HTERT RPE-1 (cell line): ENCODE data around the gene C22orf31.

ENCODE experiments used
- in situ Hi-C: fragments of 300-500 bp; cut with MboI; formaldehyde crosslinking; loops from 4 replicates; pipeline ENCODE4 v1.14.3; 2020; ENCODE audit warnings: low sequenced_read_pairs

C22orf31 gene

DNA sequence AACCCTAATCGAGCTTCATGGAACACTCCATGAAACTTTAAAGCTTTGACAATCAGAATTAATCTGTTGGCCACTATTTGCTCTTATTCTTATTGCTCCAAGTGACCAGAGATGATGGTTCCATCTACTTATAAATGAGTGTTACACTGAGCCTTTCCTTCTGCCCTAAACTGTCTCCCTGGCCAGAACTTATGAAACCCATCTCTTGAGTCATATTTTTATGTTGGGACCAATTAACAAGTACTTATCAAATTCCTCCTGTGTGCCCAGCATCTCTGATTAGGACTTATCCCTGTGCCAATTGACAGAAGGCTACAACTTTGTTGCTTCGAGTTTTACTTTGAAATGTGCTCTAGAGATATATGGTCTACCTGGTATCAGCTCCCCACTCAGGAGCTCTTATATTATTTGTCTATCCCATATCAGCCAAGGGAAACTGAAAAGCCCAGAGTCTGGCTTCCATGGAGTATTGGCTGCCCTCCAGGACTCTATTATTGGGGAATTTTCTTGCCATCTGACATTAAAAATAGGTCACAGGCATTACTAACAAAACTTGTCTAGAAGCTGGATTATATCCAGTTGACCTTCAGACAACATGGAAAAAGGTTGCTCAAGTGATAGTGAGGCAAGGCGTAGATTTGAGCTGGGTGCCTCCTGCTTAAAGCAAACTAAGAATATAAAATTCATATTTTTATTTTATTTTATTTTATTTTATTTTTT lies 20.0 kb upstream of the C22orf31 start:
- in situ Hi-C loops: no loop called here

DNA sequence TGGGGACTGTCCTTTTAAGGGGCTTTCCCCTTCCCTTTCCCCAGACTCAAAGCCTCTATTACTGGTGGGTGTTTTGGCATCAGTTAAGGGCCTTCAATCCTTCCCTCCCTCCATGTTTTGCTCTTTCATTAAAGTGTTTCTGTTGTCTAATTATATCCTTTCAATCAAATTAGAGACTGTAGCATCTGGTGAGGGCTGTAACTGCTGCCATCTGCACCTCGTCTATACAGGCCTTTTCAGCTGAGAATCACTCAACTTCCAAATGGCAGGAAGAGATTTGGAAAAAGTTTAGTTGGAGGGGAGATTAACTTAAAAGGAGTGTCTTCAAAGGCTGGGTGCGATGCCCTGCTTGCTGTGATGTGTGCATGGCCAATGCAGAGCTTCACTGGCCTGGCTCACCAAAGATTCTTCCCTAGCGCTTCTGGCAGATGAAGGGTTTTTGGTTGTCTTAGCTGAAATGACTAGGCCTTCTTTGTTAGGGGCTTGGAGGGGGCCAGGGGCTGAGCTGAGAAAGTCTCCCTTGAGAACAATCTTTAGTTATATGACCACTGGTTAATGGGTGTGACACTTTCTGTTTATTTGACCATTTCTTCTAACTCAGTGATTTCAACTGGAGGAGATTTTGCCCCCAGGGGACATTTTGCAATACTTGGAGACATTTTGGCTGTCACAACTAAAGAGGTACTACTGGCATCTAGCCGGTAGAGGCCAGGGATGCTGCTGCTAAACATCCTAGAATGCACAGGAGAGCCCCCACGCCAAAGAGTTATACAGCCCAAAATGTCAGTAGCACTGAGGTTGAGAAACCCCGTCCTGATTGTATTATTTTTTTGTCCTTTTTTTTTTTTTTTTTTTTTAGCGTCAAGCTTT lies 18.7 kb upstream of the C22orf31 start:
- in situ Hi-C loops: no loop called here

DNA sequence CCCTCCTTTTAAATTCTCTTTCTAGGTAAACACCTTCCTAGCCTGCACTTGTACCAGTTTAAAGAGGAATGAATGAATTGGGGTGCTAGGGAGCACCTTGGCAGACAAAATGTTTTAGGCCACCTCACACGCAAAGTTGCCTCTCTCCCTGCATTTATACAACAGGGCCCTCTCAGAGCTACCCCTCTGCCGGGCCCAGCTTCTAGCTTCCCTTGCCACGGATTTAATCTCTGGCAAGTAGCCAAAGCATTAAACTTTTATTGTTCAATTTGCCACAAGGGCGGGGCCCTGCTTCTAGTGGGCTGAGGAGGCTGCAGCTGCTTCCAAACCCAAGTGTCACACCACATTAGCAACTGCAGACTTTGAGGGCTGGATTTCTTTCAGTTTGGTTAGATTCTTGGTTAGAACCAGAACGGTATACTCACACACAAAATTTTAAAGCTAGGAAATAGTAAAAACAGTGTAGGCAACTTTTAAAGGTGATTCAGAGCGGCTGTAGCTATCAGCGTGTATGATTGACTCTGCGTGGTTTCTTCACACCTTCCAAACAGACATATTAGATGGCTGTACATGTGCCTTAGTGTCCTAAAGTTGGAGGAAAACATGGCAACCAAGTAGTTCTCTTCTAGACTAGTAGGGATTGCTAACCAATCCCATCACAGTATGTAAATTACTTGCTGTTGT lies 17.7 kb upstream of the C22orf31 start:
- in situ Hi-C loops: no loop called here

DNA sequence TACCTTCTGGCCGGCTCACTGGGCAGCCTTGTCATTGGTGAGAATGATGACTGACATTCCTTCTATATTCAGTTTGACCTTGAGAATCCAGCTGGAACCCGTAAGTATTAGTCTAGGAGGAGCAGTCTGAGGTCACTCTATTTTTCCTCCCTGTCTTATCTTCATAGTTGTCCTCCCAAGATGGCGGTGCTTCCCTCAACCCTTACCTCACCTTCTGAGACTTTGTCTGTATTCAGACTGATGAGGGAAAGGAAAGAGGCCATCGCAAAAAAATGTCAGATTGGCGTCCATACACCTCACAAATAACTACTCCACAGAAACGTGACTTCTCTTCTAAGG lies 17.2 kb upstream of the C22orf31 start:
- in situ Hi-C loops: no loop called here

DNA sequence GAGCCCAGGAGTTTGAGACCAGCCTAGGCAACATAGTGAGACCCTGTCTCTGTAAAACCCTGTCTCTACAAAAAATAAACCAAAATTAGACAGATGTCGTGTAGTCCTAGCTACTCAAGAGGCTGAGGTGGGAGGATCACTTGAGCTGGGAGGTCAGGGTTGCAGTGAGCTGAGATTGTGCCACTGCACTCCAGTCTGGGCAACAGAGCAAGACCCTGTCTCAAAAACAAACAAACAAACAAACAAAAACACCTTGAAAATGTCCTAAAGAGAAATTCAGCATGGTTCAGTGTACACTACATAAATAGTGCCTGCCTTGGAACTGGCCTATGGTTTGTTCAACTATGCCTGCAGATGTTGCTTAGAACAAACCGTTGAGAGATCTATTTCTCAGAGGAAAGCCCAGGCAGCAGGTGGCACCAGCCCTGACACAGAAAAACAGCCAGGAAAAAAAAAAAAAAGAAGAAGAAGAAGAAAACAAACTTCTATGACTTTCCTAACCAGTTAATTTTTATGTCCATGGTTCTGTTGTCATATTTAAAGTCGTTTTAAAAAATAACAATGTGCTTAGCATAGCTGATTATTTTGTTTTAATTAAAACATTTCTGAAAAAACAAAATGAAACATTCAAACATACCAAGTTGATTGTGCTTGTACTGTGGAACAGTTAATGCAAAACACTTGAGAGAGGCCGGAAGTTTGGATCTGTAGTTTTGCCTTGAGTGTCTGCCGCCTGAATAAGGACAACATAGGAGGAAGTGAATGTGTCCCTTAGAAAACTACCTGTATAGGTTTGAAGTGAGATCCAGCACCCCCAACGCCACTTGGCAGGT lies 16.6 kb upstream of the C22orf31 start:
- in situ Hi-C loops: no loop called here

DNA sequence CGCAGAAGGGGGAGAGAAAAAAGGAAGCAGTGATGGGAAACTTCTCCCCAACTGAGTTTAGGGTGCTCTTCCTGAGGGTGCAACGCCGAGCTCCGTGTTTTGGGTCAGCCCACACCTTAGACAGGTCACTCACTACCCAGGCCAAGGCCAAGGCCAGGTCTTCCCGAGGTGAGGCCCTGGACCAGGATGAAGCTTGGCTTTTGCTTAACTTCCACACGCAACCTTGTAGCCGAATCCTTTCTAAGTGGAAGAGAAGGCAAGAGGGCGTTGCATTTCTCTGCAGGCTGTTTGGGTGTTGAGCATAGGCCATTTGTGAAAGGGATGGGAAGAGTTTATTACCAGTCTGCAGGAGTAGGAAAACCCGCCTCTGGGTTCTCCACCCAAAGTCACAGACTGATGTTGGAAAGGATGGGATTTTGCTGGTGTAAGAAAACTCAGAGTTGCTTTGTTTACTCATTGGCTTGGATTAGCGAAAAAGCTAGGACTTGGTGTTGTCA lies 12.7 kb upstream of the C22orf31 start:
- in situ Hi-C loops: no loop called here

DNA sequence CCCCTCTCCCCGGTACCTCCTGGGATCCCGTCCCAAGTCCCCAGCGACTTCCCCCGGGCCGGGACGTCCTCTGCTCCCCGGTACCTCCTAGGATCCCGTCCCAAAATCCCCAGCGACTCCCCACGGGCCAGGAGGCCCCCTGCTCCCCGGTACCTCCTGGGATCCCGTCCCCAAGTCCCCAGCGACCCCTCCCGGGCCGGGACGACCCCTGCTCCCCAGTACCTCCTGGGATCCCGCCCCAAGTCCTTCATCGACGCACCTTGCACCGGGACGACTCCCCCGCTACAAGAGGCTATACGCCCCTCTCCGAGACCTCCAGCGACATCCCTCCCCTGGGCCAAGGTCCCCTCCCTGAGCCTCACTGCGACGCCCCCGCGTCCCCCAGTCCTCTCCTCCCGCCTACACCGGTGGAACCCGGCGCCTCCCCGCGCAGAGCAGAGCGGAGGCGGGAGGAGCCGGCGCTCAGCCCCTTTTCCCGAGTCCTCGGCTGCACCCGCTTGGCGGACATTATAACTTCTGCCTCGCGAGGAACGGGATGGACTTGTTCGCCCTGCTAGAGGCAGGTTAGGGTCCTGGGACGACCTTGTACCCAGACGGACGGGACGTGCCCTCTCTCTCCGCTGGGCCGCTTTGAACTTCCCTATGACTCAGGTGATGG lies 12.1 kb upstream of the C22orf31 start:
- in situ Hi-C loops: no loop called here

DNA sequence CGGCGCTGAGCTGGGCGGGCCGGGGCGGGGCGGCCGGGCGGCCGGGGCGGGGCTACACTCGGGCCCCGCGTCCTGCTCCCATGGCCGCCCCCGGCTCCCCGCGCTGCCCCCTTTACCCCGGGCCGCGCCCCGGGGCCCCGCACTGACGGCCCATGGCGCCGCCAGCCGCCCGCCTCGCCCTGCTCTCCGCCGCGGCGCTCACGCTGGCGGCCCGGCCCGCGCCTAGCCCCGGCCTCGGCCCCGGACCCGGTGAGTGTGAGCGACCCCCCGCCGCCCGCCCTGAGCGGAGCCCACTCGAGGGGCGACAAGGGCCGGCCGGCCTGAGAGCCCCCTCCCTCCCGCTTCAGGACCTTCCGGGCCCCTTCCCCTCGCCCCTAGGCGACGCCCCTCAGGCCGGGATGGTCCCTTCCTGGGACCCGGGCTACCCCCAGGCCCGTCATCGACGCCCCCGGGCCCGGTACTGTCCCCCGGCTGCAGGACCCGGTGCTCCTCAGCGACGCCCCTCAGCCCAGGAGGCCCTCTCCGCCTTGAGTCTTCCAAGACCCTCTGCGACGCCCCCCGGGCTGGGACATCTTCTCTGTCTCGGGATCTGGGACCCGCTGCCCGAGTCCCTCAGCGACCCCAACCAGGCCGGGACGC lies 11.5 kb upstream of the C22orf31 start, which contains the start of gene KREMEN1:
Gene KREMEN1 (plus strand): TSS at position 57 of the 639 bp plus-strand sequence. CDS start 96 bp downstream, at position 153.
- in situ Hi-C loops: no loop called here

DNA sequence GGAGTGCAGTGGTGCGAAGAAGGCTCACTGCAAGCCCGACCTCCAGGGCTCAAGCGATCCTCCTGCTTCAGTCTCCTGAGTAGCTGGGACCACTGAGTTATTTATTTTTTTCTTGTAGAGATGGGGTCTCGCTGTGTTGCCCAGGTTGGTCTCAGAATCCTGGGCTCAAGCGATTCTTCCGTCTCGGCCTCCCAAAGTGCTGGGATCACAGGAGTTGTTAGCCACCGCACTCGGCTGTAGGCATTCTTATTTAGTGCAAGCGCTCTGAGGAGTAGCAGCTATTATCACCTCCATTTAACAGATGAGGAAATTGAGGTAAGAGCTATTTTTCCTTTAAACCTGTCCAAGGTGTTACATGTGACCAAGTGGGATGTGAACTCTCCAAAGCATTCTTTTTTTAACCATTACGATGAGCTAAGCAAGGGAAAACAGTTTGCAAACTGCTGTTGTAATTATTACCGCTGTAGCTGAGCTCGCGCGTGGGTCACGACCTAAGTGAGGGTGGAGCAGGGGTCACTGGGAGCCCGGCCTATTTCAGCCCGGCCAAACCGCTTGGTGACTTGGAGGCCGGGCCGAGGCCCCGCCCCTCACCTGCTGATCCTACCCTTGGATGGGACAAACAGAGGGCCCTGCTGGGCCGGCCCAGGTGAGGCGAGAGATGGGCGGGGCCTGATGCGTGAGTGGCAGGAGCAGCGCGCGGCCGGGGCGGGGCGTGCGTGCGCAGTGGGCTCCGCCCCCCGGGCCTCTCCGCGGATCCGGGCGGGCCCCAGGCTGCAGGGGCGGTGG lies 10.8 kb upstream of the C22orf31 start:
- in situ Hi-C loops: no loop called here

DNA sequence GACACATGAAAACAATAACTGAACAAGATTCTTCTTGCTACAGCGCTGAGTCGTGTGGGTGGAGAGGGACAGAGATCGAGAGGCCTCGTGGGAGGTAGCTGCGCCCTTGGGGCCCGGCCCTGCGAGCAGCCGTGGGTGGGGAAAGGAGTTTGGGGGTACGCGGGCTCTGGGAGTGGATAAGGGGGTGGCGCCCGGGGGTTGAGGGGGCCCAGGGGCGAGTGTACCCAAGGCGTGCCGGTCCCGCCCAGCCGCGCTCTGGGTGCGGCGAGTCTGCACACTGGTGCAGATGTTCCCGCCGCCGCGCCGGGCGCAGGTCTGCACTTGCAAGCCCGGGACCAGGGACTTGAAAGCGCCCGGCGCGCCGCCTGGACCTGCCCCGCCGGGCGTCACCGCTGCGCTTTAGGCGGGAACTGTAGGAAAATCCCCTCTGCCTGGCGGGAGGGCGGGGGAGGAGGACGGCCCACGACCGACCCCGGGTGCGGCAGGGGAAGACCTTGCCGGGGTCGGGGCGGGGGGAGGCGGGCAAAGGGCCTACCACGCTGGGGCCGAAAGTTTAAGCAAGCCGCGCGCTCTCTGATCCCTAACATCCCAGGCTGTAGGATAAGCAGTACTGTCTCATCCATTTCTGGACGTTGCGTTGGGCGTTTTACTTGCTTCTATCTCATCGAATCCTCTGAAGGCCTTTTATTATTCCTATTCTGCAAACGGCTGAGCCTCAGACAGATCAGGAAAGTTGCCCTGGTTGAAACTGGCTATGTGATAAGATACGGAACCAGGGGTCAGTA lies 9.8 kb upstream of the C22orf31 start:
- in situ Hi-C loops: no loop called here

DNA sequence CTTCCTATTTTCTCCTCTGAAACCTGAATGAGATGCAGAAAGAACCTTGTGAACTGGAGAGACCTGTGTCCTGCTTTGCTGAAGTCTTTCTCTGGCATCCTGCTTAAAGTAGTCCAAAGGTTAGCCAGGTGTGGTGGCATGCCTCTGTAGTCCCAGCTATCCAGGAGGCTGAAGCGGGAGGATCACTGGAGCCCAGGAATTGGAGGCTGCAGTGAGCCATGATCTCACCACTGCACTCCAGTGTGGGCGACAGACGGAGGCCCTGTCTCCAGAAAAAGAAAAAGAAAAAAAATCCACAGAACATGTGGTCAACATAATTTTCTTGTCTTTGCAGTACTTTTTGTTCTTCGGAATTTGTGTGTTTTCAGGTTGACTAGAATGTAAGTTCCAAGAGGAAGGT lies 8.9 kb upstream of the C22orf31 start:
- in situ Hi-C loops: no loop called here

DNA sequence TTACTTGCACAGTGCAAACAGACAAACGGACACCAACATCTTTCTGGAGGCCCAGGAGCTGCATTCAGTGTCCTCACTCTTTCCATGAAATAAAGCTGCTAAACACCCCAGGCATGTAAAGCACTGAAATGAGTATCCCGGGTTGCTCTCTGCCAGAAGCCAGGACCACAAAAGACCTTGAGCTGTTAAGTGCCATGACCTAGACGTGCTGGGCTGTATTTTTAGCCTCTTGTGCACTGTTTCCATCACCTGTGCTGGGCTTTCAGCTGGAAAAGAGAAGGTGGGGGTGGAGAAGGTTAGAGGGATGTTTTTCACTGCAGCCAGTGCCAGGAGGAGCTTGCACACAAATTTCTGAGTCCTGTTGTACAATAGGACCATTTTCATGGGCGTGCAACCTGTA lies 7.8 kb upstream of the C22orf31 start:
- in situ Hi-C loops: no loop called here

DNA sequence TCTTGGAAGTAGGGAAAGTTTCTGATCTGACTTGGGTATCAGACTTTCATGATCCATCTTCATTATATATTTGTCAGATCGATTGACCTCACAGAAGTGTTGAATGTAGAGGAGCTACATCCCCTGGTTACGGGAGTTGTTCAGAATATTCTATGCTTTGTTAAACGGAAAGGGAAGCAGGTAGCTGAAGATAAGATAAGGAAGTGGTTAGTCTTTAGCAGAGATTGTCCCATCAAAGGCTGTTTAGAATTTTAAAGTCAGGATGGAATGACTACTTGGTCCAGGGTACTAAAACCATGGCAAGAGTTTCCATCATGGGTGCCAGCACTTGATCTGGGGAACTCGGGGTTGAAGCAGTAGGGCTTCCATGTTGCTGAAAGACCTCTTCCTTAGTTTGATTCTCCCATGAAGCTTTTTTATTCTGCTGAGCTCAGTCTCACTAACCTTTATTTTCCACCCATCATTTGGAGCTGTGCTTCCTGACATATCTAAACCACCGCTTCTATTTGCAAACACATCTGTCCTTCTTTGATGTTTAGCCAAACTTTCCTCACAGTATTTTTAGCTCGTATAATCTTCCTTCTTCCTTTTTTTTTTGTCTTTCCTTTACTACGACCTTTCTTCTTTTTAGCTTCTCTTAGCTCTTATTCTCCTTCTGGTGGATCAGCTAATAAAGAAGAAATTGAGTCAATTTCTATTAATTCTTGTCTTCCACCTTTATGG lies 4.0 kb upstream of the C22orf31 start:
- in situ Hi-C loops: no loop called here

DNA sequence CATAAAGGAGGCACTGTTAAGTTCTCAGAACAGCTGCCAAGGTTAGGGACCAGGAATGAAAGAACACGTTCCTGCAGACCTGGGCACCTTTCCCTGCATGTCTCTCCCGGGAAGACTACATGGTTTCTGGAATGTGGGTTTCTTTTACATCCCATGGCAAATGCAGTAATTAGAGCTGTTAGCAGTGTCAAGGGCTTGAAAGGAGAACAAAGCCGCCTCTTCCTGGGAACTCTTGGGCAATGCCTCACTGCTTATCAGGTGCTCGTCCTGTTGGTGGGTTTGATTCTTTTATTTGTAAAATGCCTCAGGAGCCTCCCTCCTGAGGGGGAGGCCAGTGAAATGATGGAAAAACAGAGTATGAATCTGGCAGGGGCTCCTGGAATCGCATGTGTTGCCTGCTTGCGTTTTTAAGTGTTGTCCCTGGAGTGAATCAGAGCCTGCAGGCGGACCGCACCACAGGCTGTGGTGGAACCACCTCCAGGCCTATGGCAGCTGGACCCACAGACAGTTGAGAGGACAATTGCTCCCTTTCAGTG lies 723 bp upstream of the C22orf31 start:
- in situ Hi-C loops: no loop called here

DNA sequence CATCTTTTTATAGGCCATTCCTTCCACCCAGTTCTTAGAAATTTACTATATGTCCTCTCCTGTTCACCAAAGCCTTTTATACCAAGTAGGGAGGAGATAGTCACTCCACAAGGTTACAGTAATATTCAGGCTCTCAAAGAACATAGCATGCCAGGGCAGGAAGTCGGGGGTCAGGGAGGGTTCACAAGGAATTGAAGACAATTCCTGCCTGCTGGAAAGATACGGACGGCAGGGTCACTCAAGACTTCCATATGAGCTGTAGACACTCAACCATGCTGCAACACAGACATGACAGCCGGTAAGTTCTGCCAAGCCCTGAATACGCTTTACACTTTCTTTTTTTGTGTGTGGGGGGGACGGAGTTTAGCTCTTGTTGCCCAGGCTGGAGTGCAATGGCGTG lies 700 bp downstream of the C22orf31 start:
- in situ Hi-C loops: no loop called here

DNA sequence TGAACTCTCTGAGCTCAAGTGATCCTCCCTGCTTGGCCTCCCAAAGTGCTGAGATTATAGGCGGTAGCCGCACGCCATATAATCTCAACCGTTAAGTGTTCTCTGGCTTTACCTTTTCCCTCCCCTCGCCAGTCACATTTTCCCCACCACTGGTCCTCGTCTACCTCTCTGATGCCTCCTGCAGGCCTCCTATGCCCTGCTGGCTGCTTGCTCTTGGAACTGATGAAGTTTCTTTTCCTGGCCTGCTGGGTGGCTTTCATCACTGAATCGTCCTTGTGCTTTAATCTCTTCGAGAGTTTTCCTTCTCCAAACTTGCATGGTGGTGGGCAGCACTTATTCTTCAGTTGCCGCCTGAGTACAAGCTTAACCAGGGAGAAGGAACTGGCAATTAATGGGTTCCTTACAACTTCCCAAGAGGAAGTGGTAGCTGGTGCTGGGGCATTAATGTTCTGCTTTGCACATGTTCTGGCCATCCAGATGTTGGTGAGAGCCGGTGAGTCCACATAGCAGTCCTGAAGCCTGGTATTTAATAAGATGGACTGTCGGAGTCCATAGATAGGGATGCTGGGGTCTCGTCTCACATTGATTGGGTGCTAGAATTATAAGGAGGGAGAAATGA lies 1.3 kb downstream of the C22orf31 start:
- in situ Hi-C loops: no loop called here

DNA sequence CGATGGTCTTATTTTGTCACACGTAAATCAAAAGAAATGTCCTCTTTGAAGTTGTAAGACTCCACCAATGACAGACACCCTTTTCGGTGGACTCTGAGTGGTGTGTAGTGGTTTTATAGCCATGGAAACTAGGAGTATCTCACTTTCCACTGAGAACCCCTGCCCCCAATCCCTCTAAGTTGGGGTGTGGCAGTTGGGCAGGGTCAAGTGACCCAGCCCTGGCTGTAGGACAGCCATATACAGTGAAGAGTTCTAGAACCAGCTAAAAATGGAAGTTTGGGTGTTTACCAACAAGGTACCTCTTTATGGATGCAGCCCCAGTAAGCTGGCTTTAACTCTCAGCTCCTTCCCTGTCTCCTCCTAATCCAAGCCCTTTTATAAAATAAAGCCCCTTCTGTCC lies 5.2 kb downstream of the C22orf31 start:
- in situ Hi-C loops: no loop called here
